Body of pancreas (tissue), 4 donors: ENCODE results near the gene GRID1. TPM values are rescaled to one million over a fixed set of nuclear protein-coding genes. Genes with fewer than 3 reads are reported as not detected.

ENCODE experiments used
- ATAC-seq: fragments of 150-250 bp; one replicate; pipeline ENCODE4 v1.9.1; 2016
- DNase-seq, 4 donors: peaks; one replicate each; pipeline ENCODE4 v3.0.0-alpha.2; 2019
- H3K27ac ChIP-seq, 4 donors: fragments of 200-600 bp; sonication (generic); 1 replicate in 3 of 4; 2 replicates in 1 of 4; pipeline versions ENCODE4 v1.5.1 to v1.6.1; 2016 to 2019; ENCODE audit warnings: mild to moderate bottlenecking in 1 of 4, mixed read lengths in 1 of 4, moderate library complexity in 1 of 4
- H3K27me3 ChIP-seq, 2 donors: fragments of 200-600 bp; sonication (generic); one replicate each; pipeline ENCODE4 v1.6.0; 2016; ENCODE audit warnings: mild to moderate bottlenecking in 1 of 2
- H3K36me3 ChIP-seq, 2 donors: fragments of 200-600 bp; sonication (generic); replicated peaks in 1 of 2; 2 replicates each; pipeline ENCODE4 v1.5.1; 2016; ENCODE audit warnings: low read depth in 2 of 2; ENCODE audit not compliant: insufficient read depth in 1 of 2
- H3K4me1 ChIP-seq: fragments of 200-600 bp; sonication (generic); one replicate; pipeline ENCODE4 v1.6.0; 2016
- H3K4me3 ChIP-seq, 2 donors: fragments of 200-600 bp; sonication (generic); 1 replicate in 1 of 2; 2 replicates in 1 of 2; pipeline ENCODE4 v1.5.1; 2016 to 2019
- H3K9me3 ChIP-seq, 3 donors: fragments of 200-600 bp; sonication (generic); 1 replicate in 2 of 3; 2 replicates in 1 of 3; pipeline ENCODE4 v1.5.1; 2016
- POLR2A ChIP-seq, 3 donors: fragments of 450-650 bp; IDR thresholded peaks; one replicate each; pipeline ENCODE4 v1.6.1; 2016; ENCODE audit warnings: antibody characterized with exemption in 3 of 3, mild to moderate bottlenecking in 2 of 3
- WGBS, 2 donors: methylation state at CpG; one replicate each; pipeline ENCODE4 v1.1.5; 2017; 5-methylcytosine and 5-hydroxymethylcytosine counted together
- intact Hi-C: fragments of 100-400 bp; cut with DNase I; formaldehyde crosslinking; loops from one replicate; pipeline ENCODE4 v1.15.1; 2023
- total RNA-seq, 2 donors: library from RNA; depleted of rRNA; stranded (reverse); fragments of >200 nt; gene quantifications; one replicate each; pipeline ENCODE4 v1.1.0, GENCODE V29; 2016
- TF ChIP-seq, protein P1 (sequence below), 7 experiments: fragments of 450-650 bp in 4 of 7; fragments of 200-600 bp in 3 of 7; sonication (generic) in 3 of 7; IDR thresholded peaks; one replicate each; pipeline ENCODE4 v1.5.1; 2016 to 2019; ENCODE audit warnings: antibody characterized with exemption in 7 of 7

The GRID1 gene
- total RNA-seq, 2 donors from 2014 or later: 1.0 to 1.6 TPM

GRCh38 chr10:86371691-86372090, 5.1 kb upstream of the GRID1 start:
- TF ChIP-seq, protein P1, sequence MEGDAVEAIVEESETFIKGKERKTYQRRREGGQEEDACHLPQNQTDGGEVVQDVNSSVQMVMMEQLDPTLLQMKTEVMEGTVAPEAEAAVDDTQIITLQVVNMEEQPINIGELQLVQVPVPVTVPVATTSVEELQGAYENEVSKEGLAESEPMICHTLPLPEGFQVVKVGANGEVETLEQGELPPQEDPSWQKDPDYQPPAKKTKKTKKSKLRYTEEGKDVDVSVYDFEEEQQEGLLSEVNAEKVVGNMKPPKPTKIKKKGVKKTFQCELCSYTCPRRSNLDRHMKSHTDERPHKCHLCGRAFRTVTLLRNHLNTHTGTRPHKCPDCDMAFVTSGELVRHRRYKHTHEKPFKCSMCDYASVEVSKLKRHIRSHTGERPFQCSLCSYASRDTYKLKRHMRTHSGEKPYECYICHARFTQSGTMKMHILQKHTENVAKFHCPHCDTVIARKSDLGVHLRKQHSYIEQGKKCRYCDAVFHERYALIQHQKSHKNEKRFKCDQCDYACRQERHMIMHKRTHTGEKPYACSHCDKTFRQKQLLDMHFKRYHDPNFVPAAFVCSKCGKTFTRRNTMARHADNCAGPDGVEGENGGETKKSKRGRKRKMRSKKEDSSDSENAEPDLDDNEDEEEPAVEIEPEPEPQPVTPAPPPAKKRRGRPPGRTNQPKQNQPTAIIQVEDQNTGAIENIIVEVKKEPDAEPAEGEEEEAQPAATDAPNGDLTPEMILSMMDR (IDR thresholded peaks at IDR 0.05): no peak
- TF ChIP-seq POLR2A (IDR thresholded peaks at IDR 0.05): no peak
- ATAC-seq (no peak), DNase-seq (peak in 1 of 4 donors; percentile 6)
- intact Hi-C loops: loop anchor here (5.0 kb wide), 1 partner anchor 379 kb away; no protein-coding TSS in a partner anchor
- Histone ChIP-seq H3K27me3 (no peaks in the 10 kb centered on the region), H3K27ac (no peak overlapping the region), H3K36me3 (no peaks in the 10 kb centered on the region), H3K4me1 (peaks cover 11% of the 10 kb centered on the region), H3K4me3 (no peak overlapping the region), H3K9me3 (no peaks in the 10 kb centered on the region)
- 60 to 70% methylated on average over 1 to 5 of the region's 5 CpGs for WGBS, 2 donors

GRCh38 chr10:86371116-86371515, 4.5 kb upstream of the GRID1 start:
- ATAC-seq: no peak
- H3K27ac ChIP-seq: no peak overlapping the region
- H3K27me3 ChIP-seq: no peaks in the 10 kb centered on the region
- 54 to 67% methylated on average over 3 to 7 of the region's 7 CpGs for WGBS, 2 donors
- no peak for TF ChIP-seq POLR2A (IDR thresholded peaks at IDR 0.05)
- TF ChIP-seq, protein P1 (IDR thresholded peaks at IDR 0.05): no peak
- intact Hi-C loops: loop anchor here (5.0 kb wide), 1 partner anchor 379 kb away; no protein-coding TSS in a partner anchor
- DNase-seq: peak in 1 of 4 donors; percentile 2
- H3K4me1 ChIP-seq: peaks cover 12% of the 10 kb centered on the region
- H3K9me3 ChIP-seq: no peaks in the 10 kb centered on the region
- H3K4me3 ChIP-seq: no peak overlapping the region
- no peaks in the 10 kb centered on the region for H3K36me3 ChIP-seq

DNA sequence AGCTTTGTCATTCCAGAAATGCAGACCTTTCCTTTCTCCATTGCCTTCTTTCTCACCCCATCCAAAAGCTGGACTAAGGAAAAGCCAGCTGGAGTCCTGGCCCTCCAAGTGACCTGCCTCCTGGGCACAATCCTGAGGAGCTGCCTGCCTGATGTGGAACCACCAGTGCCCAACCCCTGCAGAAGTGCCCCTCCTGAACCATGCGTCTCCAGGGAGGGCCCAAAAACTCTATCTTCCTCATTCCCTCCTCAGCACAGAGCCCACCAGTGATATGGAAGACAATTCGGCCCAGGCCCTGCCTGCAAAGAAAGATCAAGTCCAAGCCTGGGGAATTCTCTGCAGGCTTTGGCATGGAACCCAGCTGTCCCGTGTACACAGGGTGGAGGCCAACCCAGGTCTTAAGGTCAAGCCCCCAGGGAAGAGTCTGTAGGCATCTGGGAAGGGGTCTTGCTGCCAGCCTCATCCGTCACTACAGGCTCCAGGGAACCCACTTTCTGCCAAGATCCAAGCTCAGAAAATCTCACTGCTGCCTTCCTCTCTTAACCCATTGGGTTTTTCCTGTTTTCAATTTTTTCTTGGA, 3.5 kb upstream of the GRID1 start:
- no peaks in the 10 kb centered on the region for H3K36me3 ChIP-seq
- no peaks in the 10 kb centered on the region for H3K9me3 ChIP-seq
- DNase-seq: peak in 1 of 4 donors; percentile 2
- peaks cover 0 to 9% of the 10 kb centered on the region in 2 donors for H3K27me3 ChIP-seq
- H3K27ac ChIP-seq: no peak overlapping the region
- ATAC-seq: no peak
- no peak overlapping the region for H3K4me3 ChIP-seq
- H3K4me1 ChIP-seq: peaks cover 22% of the 10 kb centered on the region
- WGBS, 2 donors: 65 to 81% methylated on average over 4 of the region's 4 CpGs
- no peak for TF ChIP-seq POLR2A (IDR thresholded peaks at IDR 0.05)
- TF ChIP-seq, protein P1 (IDR thresholded peaks at IDR 0.05): no peak
- intact Hi-C loops: loop anchor here (5.0 kb wide), 1 partner anchor 378 kb away; no protein-coding TSS in a partner anchor

DNA sequence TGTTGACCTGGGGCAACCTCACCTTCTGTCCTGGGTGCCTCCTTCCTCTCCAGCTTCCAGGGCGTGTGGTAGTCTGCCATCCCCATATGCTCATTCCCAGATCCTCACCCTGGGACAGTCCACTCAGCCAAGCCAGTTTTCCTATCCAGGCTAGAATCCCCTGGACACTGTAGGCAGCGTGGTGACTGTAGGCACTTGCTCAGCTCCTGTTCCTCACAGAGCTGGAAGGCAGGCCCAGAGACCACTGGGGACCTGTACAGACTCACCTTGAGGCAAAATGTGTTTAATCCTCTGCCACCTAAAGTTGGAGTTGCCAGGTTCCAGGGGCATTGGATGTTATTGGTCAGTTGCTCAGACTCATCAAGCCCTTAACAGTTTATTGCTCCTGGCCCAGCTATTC, 2.4 kb upstream of the GRID1 start:
- no peak for TF ChIP-seq POLR2A (IDR thresholded peaks at IDR 0.05)
- TF ChIP-seq, protein P1 (IDR thresholded peaks at IDR 0.05): no peak
- Histone ChIP-seq H3K27me3 (peaks cover 0 to 13% of the 10 kb centered on the region in 2 donors), H3K9me3 (no peaks in the 10 kb centered on the region), H3K36me3 (no peaks in the 10 kb centered on the region), H3K4me1 (peaks cover 29% of the 10 kb centered on the region), H3K4me3 (no peak overlapping the region), H3K27ac (no peak overlapping the region)
- WGBS, 2 donors: 81 to 86% methylated on average over 2 of the region's 2 CpGs
- intact Hi-C loops: no loop called here
- peak in 1 of 4 donors; percentile 5 for DNase-seq
- no peak for ATAC-seq

GRCh38 chr10:86368046-86368445, 1.5 kb upstream of the GRID1 start:
- Histone ChIP-seq H3K36me3 (no peaks in the 10 kb centered on the region), H3K9me3 (no peaks in the 10 kb centered on the region), H3K27ac (no peak overlapping the region), H3K4me3 (no peak overlapping the region), H3K4me1 (peaks cover 38% of the 10 kb centered on the region), H3K27me3 (peaks cover 0 to 13% of the 10 kb centered on the region in 2 donors)
- 90 to 100% methylated on average over 1 of the region's 1 CpG for WGBS, 2 donors
- no peak for TF ChIP-seq POLR2A (IDR thresholded peaks at IDR 0.05)
- TF ChIP-seq, protein P1 (IDR thresholded peaks at IDR 0.05): no peak
- no peak for ATAC-seq
- intact Hi-C loops: no loop called here
- peak in 1 of 4 donors; percentile 5 for DNase-seq
